NCI-H2107 (cell line): ENCODE results near the gene OR2Y1.
"Not testable (repeated sequence)": the region's sequence is repeated elsewhere in the genome, so short reads cannot be mapped to it uniquely, and the experiment has no call there.

Experiments
- DNase-seq: peaks from one replicate; lab custom pipeline; 2025; lab: John Stamatoyannopoulos, UW

OR2Y1 gene

GRCh38 chr5:180739958-180740357 lies at the start of gene OR2Y1:
Gene OR2Y1 (minus strand): TSS chr5:180740058. CDS start chr5:180740058, 0 bp downstream.
- DNase-seq, result no peak

- not testable (repeated sequence) for DNase-seq
Observed at GRCh38 chr5:180788651-180789410, 49.0 kb upstream of the OR2Y1 start.

GRCh38 chr5:180787711-180788431 lies 48.0 kb upstream of the OR2Y1 start:
- DNase-seq, result no peak

GRCh38 chr5:180786531-180787398 lies 46.9 kb upstream of the OR2Y1 start:
- DNase-seq, result no peak

DNA sequence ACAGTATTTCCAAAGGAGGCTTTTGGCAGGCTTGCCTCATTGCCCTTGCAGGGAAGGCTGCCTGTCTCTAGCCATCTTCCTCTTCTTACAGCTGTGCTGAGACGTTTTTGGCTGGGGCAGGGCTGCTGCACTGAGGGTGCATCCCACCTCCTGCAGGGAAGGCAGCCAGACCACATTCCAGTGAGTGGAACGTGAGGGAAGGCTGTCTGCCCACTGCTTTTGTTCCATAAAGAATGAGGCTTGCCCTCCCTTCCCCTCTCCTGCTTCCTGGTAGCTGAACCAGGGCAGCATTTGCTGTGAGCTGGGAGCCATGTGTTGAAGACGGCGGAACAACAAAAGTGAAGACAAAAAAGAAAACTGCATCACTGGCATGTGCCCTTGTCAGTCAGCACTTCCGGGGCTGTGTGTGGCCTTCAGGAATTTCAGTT lies 46.0 kb upstream of the OR2Y1 start:
- no peak for DNase-seq

- DNase-seq, result no peak
Observed at GRCh38 chr5:180785121-180785781, 45.4 kb upstream of the OR2Y1 start.

GRCh38 chr5:180784497-180785097 lies 44.7 kb upstream of the OR2Y1 start:
- peak; percentile 62 for DNase-seq

GRCh38 chr5:180783340-180784052 lies 43.6 kb upstream of the OR2Y1 start:
- DNase-seq, result no peak

GRCh38 chr5:180782748-180783147 lies 42.9 kb upstream of the OR2Y1 start:
- no peak for DNase-seq

DNA sequence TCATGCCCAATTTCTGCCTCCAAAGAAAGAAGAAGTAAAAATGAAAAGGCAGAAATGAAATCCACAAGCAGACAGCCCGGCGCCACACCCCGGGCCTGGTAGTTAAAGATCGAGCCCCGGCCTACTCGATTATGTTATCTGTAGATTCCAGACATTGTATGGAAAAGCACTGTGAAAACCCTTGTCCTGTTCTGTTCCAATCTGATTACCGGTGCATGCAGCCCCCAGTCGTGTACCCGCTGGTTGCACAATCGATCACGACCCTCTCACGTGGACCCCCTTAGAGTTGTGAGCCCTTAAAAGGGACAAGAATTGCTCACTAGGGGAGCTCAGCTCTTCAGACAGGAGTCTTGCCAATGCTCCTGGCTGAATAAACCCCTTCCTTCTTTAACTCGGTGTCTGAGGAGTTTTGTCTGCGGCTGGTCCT lies 42.1 kb upstream of the OR2Y1 start:
- not testable (repeated sequence) for DNase-seq

DNA sequence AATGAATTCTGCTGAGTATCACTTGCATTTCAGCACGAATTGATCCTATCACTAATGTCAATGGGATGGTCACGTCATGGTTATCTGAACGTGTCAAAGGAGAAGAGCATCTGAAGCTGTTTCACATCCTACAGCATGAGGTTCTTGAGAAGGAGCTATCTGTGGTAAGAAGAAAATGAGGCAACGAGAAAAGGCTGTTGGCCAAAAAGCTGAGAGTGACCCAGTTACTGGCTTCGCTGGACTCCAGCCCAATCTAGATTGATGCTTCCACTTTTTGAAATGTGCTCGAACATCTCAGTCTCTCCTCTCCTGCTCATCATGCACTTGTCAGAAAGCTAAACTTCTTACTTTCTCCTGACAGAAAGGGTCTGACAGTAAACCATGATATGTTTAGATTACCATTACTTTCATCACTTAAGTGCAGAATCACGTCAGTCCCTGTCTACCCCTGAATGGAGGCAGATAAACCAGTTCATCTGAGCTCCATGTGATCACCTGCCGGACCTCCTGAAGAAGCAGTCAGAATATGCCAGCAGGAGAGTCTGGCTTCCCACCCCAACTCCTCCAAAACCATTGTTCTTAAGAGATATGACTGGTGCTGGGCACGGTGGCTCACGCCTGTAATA lies 40.2 kb upstream of the OR2Y1 start:
- DNase-seq, result no peak

DNA sequence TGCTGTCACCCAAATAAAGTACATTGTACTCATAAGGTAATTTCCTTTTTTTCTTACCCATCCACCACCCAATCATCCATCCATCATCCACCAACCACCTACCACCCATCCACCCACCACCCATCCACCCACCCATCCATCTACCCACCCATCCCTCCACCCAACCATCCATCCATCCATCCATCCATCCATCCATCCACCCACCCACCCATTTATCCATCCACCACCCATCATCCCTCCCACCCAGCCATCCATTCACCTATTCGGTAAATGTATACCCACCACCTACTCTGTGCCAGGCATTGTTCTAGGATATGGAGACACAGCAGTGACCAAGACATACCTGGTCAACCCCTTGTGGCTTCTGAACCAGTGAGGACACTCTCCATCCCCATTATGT lies 37.6 kb upstream of the OR2Y1 start:
- no peak for DNase-seq

DNA sequence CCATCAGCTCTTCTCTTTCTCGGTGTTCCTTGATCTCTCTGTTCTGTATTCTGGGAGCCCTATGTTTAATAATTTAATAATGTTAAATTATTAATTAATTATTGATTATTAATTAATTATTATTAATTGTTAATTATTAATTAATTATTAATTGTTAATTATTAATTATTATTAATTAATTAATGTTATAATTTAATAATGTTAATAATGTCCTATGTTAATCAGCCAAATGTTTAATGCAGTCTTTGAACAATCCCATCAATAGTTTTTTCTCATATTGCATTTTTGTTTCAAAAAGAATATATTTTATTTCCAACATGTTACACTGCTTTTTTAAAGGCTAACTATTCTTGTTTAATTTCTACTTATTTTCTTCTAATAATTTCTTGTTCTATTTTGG lies 36.5 kb upstream of the OR2Y1 start:
- DNase-seq, result no peak

DNA sequence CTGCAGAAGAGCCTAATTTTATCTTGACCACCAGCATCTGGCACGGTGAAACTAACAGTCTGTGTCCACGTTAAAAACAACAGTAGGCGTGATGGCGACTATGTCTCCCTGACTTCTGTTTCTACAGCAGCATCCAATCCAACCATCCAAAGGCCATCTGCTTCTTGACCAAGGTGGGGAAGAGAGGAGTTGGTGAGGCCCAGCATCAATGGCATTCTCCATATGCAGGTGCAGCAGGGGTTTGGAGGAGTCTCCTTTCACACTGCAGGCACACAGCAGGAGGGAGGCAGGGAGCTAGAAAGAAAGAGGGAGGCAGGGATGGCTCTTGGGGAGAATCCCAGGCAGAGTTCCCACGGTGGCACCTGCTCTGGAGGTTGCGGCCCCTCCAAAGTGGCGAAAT lies 35.8 kb upstream of the OR2Y1 start:
- DNase-seq, result no peak

DNA sequence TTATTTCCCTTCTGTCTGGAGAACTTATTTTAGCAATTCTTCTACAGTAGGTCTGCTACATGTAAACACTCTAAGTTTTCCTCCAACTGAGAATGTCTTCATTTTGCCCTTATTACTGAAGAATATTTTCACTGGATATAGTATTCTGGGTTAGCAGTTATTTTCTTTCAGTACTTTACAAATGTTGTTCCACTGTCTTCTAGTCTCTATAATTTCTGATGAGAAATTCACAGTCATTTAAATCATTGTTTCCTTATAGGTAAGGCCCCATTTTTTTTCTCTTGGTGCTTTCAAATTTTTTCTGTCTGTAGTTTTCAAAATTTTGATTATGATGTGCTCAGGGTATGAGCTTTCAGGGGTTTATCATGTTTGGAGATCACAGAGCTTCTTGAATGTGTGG lies 32.0 kb upstream of the OR2Y1 start:
- DNase-seq, result no peak

GRCh38 chr5:180769821-180770220 lies 30.0 kb upstream of the OR2Y1 start:
- DNase-seq, result no peak

DNA sequence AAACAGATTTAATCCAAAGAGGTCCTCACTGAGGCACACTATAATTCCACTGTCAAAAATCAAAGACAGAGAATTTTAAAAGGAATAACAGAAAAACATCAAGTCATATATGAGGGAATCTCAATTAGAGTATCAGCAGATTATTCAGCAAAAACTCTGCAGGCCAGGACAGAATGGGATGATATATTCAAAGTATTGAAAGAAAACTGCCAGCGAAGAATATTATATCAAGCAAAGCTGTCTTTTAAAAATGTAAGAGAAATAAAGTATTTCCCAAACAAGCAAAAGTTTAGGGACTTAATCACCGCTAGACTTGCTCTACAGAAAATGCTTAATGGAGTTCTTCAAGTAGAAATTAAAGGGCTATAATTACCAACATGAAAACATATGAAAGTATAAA lies 15.7 kb upstream of the OR2Y1 start:
- DNase-seq, result no peak

GRCh38 chr5:180744253-180744652 lies 4.4 kb upstream of the OR2Y1 start:
- DNase-seq, result no peak

DNA sequence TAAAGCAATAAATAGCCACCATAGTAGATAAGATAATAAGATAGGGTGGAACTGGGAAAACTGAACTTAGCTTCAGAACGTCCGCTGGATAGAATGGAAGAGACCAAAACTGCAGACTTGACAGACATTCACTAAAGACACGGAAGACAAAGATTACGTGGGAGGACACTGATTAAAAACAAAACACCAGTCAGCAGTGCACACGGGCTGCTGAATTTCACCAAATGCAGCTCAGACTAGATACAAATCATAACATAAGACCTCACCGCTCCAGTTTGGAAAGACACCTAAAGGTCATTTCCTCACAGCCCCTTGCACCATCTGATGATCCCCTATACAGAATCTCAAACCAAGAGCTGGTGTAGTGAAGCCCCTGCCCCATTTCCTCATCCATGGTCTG lies 2.9 kb upstream of the OR2Y1 start:
- DNase-seq, result no peak

GRCh38 chr5:180740953-180741352 lies 1.1 kb upstream of the OR2Y1 start:
- DNase-seq, result not testable (repeated sequence)
